HCT116 (cell line): ENCODE data around the gene OAS2.

ENCODE experiments used
- CEBPB ChIP-seq: IDR thresholded peaks from 2 replicates; pipeline ENCODE4 v1.6.1; 2012; ENCODE audit warnings: low read depth
- EGR1 ChIP-seq: IDR thresholded peaks from 2 replicates; pipeline ENCODE4 v1.6.1; 2012; ENCODE audit warnings: low read depth
- FOSL1 ChIP-seq: IDR thresholded peaks from 2 replicates; pipeline ENCODE4 v1.6.1; 2012; ENCODE audit warnings: low read depth
- POLR2A ChIP-seq: IDR thresholded peaks from 2 replicates; pipeline ENCODE4 v1.7.0; 2011; ENCODE audit warnings: borderline replicate concordance; ENCODE audit not compliant: insufficient read depth, insufficient read length; ENCODE audit errors: extremely low read depth
- POLR2AphosphoS5 ChIP-seq: IDR thresholded peaks from 2 replicates; pipeline ENCODE4 v1.6.1; 2011; ENCODE audit warnings: mild to moderate bottlenecking, low read depth, low read length, moderate library complexity
- RAD21 ChIP-seq: IDR thresholded peaks from 2 replicates; pipeline ENCODE4 v1.6.1; 2012; ENCODE audit warnings: low read depth, mild to moderate bottlenecking
- SIN3A ChIP-seq: IDR thresholded peaks from 2 replicates; pipeline ENCODE4 v1.6.1; 2012; ENCODE audit warnings: low read depth
- SP1 ChIP-seq: IDR thresholded peaks from 2 replicates; pipeline ENCODE4 v1.6.1; 2012; ENCODE audit warnings: low read depth
- SRF ChIP-seq: IDR thresholded peaks from 2 replicates; pipeline ENCODE4 v1.6.1; 2012; ENCODE audit warnings: low read depth
- TCF7L2 ChIP-seq: IDR thresholded peaks from 2 replicates; pipeline ENCODE4 v1.7.0; 2011; ENCODE audit warnings: borderline replicate concordance, inconsistent platforms; ENCODE audit not compliant: insufficient read depth, insufficient read length; ENCODE audit errors: extremely low read depth
- TF ChIP-seq, protein P1 (sequence below), 3 experiments: fragments of 200-600 bp in 1 of 3; sonication (generic) in 1 of 3; IDR thresholded peaks in 2 of 3; conservative IDR thresholded peaks in 1 of 3; 2 replicates each; pipeline ENCODE4 v1.5.1; 2012 to 2017; ENCODE audit warnings: low read depth in 2 of 3, low read length in 2 of 3, antibody characterized with exemption in 1 of 3, borderline replicate concordance in 1 of 3, control low read depth in 1 of 3, mild to moderate bottlenecking in 1 of 3, mixed read lengths in 1 of 3, mixed run types in 1 of 3, moderate library complexity in 1 of 3; ENCODE audit not compliant: insufficient read depth in 1 of 3
- TF ChIP-seq, protein P2 (sequence below): IDR thresholded peaks from 2 replicates; pipeline ENCODE4 v1.6.1; 2012
- TF ChIP-seq, protein P3 (sequence below): IDR thresholded peaks from 2 replicates; pipeline ENCODE4 v1.6.1; 2012; ENCODE audit warnings: low read depth
- TF ChIP-seq, protein P4 (sequence below): IDR thresholded peaks from 2 replicates; pipeline ENCODE4 v1.6.1; 2011; ENCODE audit warnings: mild to moderate bottlenecking, low read length, moderate library complexity; ENCODE audit not compliant: insufficient replicate concordance; ENCODE audit errors: extremely low read depth

DNA sequence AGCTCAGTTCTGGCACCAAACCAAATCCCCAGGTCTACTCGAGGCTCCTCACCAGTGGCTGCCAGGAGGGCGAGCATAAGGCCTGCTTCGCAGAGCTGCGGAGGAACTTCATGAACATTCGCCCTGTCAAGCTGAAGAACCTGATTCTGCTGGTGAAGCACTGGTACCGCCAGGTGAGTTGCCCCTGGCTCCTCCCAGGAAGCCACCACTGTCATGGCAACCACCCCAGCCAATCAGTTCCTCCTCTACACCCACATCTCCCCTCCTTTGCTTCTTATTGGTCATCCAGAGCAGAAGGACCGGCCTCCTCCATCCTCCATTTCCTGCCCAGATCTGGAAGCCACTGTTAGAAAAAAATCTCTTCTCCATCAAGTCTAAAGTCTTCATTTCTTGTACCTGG lies 17.2 kb upstream of the OAS2 start:
- TF ChIP-seq, protein P1, sequence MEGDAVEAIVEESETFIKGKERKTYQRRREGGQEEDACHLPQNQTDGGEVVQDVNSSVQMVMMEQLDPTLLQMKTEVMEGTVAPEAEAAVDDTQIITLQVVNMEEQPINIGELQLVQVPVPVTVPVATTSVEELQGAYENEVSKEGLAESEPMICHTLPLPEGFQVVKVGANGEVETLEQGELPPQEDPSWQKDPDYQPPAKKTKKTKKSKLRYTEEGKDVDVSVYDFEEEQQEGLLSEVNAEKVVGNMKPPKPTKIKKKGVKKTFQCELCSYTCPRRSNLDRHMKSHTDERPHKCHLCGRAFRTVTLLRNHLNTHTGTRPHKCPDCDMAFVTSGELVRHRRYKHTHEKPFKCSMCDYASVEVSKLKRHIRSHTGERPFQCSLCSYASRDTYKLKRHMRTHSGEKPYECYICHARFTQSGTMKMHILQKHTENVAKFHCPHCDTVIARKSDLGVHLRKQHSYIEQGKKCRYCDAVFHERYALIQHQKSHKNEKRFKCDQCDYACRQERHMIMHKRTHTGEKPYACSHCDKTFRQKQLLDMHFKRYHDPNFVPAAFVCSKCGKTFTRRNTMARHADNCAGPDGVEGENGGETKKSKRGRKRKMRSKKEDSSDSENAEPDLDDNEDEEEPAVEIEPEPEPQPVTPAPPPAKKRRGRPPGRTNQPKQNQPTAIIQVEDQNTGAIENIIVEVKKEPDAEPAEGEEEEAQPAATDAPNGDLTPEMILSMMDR (IDR thresholded peaks at IDR 0.05 in 2 of 3, conservative IDR thresholded peaks at IDR 0.05 in 1 of 3; ENCODE audit: borderline replicate concordance in 1 of 3, insufficient read depth in 1 of 3, low read depth in 2 of 3, low read length in 2 of 3): no peak
- TF ChIP-seq, protein P2, sequence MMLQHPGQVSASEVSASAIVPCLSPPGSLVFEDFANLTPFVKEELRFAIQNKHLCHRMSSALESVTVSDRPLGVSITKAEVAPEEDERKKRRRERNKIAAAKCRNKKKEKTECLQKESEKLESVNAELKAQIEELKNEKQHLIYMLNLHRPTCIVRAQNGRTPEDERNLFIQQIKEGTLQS: no peak
- no peak for TF ChIP-seq CEBPB
- TF ChIP-seq FOSL1: no peak
- no peak for TF ChIP-seq RAD21
- no peak for TF ChIP-seq POLR2A
- TF ChIP-seq, protein P3, sequence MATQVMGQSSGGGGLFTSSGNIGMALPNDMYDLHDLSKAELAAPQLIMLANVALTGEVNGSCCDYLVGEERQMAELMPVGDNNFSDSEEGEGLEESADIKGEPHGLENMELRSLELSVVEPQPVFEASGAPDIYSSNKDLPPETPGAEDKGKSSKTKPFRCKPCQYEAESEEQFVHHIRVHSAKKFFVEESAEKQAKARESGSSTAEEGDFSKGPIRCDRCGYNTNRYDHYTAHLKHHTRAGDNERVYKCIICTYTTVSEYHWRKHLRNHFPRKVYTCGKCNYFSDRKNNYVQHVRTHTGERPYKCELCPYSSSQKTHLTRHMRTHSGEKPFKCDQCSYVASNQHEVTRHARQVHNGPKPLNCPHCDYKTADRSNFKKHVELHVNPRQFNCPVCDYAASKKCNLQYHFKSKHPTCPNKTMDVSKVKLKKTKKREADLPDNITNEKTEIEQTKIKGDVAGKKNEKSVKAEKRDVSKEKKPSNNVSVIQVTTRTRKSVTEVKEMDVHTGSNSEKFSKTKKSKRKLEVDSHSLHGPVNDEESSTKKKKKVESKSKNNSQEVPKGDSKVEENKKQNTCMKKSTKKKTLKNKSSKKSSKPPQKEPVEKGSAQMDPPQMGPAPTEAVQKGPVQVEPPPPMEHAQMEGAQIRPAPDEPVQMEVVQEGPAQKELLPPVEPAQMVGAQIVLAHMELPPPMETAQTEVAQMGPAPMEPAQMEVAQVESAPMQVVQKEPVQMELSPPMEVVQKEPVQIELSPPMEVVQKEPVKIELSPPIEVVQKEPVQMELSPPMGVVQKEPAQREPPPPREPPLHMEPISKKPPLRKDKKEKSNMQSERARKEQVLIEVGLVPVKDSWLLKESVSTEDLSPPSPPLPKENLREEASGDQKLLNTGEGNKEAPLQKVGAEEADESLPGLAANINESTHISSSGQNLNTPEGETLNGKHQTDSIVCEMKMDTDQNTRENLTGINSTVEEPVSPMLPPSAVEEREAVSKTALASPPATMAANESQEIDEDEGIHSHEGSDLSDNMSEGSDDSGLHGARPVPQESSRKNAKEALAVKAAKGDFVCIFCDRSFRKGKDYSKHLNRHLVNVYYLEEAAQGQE: no peak
- TF ChIP-seq POLR2AphosphoS5: no peak
- no peak for TF ChIP-seq SIN3A
- TF ChIP-seq SP1: no peak
- TF ChIP-seq TCF7L2: no peak
- no peak for TF ChIP-seq SRF
- TF ChIP-seq, protein P4, sequence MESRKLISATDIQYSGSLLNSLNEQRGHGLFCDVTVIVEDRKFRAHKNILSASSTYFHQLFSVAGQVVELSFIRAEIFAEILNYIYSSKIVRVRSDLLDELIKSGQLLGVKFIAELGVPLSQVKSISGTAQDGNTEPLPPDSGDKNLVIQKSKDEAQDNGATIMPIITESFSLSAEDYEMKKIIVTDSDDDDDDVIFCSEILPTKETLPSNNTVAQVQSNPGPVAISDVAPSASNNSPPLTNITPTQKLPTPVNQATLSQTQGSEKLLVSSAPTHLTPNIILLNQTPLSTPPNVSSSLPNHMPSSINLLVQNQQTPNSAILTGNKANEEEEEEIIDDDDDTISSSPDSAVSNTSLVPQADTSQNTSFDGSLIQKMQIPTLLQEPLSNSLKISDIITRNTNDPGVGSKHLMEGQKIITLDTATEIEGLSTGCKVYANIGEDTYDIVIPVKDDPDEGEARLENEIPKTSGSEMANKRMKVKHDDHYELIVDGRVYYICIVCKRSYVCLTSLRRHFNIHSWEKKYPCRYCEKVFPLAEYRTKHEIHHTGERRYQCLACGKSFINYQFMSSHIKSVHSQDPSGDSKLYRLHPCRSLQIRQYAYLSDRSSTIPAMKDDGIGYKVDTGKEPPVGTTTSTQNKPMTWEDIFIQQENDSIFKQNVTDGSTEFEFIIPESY: no peak
- no peak for TF ChIP-seq EGR1
